NCI-H1048 (cell line): Measurements from ENCODE around the gene DNAJC15.

Experiments
- DNase-seq: peaks from one replicate; lab custom pipeline; 2025; lab: John Stamatoyannopoulos, UW

DNAJC15 gene

DNA sequence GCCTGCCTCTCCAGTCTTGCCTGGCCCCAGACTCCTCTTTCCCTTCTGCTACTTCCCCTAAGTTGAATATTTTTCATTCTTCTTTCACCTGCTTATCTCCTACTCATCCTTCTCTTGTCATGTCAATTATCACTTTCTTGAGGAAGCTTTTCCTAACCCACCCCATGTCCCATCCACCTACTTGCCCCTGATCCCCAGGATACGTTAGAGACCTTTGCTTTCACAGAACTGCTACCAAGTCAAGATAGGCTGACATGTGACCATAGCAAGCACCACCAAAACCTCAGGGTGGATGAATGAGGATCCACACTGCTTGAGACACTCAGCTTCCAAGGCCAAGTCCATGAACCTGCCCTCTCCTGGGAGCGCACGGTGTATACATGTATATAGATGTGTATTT is 131.5 kb downstream of the DNAJC15 start:
- DNase-seq = no peak

DNA sequence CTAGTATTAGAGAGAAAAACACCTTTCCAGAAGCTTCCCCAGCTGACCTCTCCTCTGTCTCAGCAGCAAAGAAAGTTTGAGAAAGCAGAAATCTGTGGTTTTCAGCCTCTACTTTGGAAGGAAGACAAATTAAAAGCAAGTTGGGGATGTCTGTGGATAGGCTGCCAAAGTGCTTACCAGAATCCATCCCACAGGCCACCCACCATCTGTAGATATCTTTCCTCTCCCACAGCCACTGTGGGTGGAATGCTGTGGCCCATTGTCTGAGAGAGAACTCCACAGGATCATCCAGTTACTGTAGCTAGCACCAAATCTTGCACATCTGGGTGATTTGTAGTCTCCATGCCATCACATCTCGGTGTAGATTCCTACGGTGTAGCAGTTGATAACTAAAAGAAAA is 133.5 kb downstream of the DNAJC15 start:
- DNase-seq = no peak

DNA sequence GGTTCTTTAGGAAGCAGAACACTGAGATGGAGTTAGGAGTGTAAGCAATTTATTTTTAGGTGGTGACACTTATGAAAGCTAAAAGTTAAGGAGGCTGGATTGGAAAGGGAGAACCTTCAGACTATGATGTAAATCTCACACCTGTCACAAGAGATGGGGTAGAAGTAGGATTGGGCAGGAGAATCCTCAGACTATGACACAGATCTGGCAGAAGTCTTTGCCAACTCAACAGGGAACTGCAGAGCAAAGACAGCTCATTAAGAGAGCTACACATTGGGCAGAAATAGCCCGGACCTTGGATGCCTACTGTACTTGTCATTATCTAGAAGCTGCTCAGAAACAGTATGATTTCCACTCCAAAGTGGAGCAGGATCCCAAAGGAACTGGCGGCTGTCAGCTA is 134.4 kb downstream of the DNAJC15 start:
- DNase-seq = no peak

DNA sequence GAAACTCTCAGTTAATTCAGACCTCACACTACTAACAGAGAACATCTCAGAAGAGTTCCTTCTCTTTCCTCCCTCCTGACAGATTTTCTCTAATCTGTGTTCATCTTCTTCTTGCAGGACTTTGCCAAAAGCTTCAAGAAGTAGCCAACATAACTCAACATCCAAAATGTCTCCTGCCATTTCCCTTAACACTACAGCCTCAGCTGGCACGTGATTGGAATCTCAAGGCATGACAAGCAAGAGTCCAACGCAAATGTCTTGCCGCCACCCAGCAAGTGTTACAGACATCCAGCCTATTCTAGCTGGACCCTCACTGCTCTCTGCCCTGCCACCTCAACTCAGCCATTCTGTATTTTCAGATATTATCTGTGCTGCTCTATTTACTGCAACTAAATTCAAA is 135.1 kb downstream of the DNAJC15 start:
- DNase-seq = no peak

DNA sequence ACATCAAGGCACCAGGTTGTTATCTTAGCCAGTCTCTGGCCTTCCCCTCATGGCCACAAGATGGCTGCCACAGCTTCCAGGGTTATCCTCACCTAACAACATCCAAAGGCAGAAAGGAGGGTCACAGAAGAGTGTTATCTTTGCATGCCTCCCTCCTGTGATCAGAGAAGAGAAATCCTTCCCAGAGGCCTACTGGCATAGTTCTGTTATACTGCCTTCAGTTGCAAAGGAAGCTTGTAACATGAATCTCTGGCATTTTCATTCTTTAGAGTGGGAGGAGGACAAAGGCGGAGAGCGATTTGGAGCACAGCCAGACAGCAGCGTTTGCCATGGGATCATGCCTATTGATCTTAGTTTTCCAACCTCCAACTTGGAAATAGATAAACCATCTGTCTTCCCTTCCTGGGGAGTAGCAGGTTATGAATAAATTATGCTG is 135.7 kb downstream of the DNAJC15 start:
- DNase-seq = no peak
